ENCODE results near the gene MOB1A. TPM values are rescaled to one million over a fixed set of nuclear protein-coding genes. Genes with fewer than 3 reads are reported as not detected.
A peak's percentile ranks its signal among the peaks of the same experiment; 100 is the strongest.
"Not testable (repeated sequence)": the region's sequence is repeated elsewhere in the genome, so short reads cannot be mapped to it uniquely, and the experiment has no call there.

MOB1A gene
- total RNA-seq, 1 experiment from 2014 or later, result 132 TPM

- in situ Hi-C loops (cut with HindIII; ENCODE audit: low pct_unique_long_range_greater_than_20kb, low sequenced_read_pairs), result no loop called here
- no peak for DNase-seq (ENCODE audit: low read depth, low spot score)
Observed at GRCh38 chr2:74201596-74201995, 22.9 kb upstream of the MOB1A start.

GRCh38 chr2:74201196-74201595 lies 22.5 kb upstream of the MOB1A start:
- no peak for DNase-seq (ENCODE audit: low read depth, low spot score)
- in situ Hi-C loops (cut with HindIII; ENCODE audit: low pct_unique_long_range_greater_than_20kb, low sequenced_read_pairs), result no loop called here

GRCh38 chr2:74199871-74200305 lies 21.2 kb upstream of the MOB1A start:
- DNase-seq (ENCODE audit: low read depth, low spot score), result peak; percentile 45
- in situ Hi-C loops (cut with HindIII; ENCODE audit: low pct_unique_long_range_greater_than_20kb, low sequenced_read_pairs), result no loop called here

- DNase-seq (ENCODE audit: low read depth, low spot score), result no peak
- in situ Hi-C loops (cut with HindIII; ENCODE audit: low pct_unique_long_range_greater_than_20kb, low sequenced_read_pairs), result no loop called here
Observed at GRCh38 chr2:74199275-74199701, 20.6 kb upstream of the MOB1A start.

GRCh38 chr2:74198461-74199274 lies 20.0 kb upstream of the MOB1A start, which contains the start of gene MTHFD2:
Gene MTHFD2, plus strand, starts transcription at chr2:74198615. Its CDS starts 27 bp downstream, at chr2:74198642.
- in situ Hi-C loops (cut with HindIII; ENCODE audit: low pct_unique_long_range_greater_than_20kb, low sequenced_read_pairs), result no loop called here

GRCh38 chr2:74198023-74198460 lies 19.4 kb upstream of the MOB1A start:
- in situ Hi-C loops (cut with HindIII; ENCODE audit: low pct_unique_long_range_greater_than_20kb, low sequenced_read_pairs), result no loop called here
- DNase-seq (ENCODE audit: low read depth, low spot score), result no peak

More at GRCh38 chr2:74198461-74199274, 20.0 kb upstream of the MOB1A start, which contains the start of gene MTHFD2:
- DNase-seq (ENCODE audit: low read depth, low spot score), result peak; percentile 100

- DNase-seq (ENCODE audit: low read depth, low spot score), result no peak
- in situ Hi-C loops (cut with HindIII; ENCODE audit: low pct_unique_long_range_greater_than_20kb, low sequenced_read_pairs), result no loop called here
Observed at GRCh38 chr2:74197049-74197448, 18.4 kb upstream of the MOB1A start.

- no peak for DNase-seq (ENCODE audit: low read depth, low spot score)
- in situ Hi-C loops (cut with HindIII; ENCODE audit: low pct_unique_long_range_greater_than_20kb, low sequenced_read_pairs), result no loop called here
Observed at GRCh38 chr2:74194799-74195198, 16.1 kb upstream of the MOB1A start.

GRCh38 chr2:74191596-74192380 lies 13.1 kb upstream of the MOB1A start:
- in situ Hi-C loops (cut with HindIII; ENCODE audit: low pct_unique_long_range_greater_than_20kb, low sequenced_read_pairs), result no loop called here
- DNase-seq (ENCODE audit: low read depth, low spot score), result no peak

GRCh38 chr2:74188696-74189095 lies 10.0 kb upstream of the MOB1A start:
- no peak for DNase-seq (ENCODE audit: low read depth, low spot score)
- in situ Hi-C loops (cut with HindIII; ENCODE audit: low pct_unique_long_range_greater_than_20kb, low sequenced_read_pairs), result no loop called here

- DNase-seq (ENCODE audit: low read depth, low spot score), result no peak
- in situ Hi-C loops (cut with HindIII; ENCODE audit: low pct_unique_long_range_greater_than_20kb, low sequenced_read_pairs), result no loop called here
Observed at GRCh38 chr2:74188018-74188601, 9.4 kb upstream of the MOB1A start.

GRCh38 chr2:74186706-74187105 lies 8.0 kb upstream of the MOB1A start:
- in situ Hi-C loops (cut with HindIII; ENCODE audit: low pct_unique_long_range_greater_than_20kb, low sequenced_read_pairs); DNase-seq (ENCODE audit: low read depth, low spot score): not testable (repeated sequence)

- DNase-seq (ENCODE audit: low read depth, low spot score), result no peak
- in situ Hi-C loops (cut with HindIII; ENCODE audit: low pct_unique_long_range_greater_than_20kb, low sequenced_read_pairs), result no loop called here
Observed at GRCh38 chr2:74186038-74186437, 7.4 kb upstream of the MOB1A start.

- DNase-seq (ENCODE audit: low read depth, low spot score), result no peak
- in situ Hi-C loops (cut with HindIII; ENCODE audit: low pct_unique_long_range_greater_than_20kb, low sequenced_read_pairs), result no loop called here
Observed at GRCh38 chr2:74183878-74184277, 5.2 kb upstream of the MOB1A start.

- in situ Hi-C loops (cut with HindIII; ENCODE audit: low pct_unique_long_range_greater_than_20kb, low sequenced_read_pairs), result no loop called here
Observed at GRCh38 chr2:74181739-74182138, 3.1 kb upstream of the MOB1A start.

GRCh38 chr2:74179063-74179865 lies 585 bp upstream of the MOB1A start:
- in situ Hi-C loops (cut with HindIII; ENCODE audit: low pct_unique_long_range_greater_than_20kb, low sequenced_read_pairs), result no loop called here
- no peak for DNase-seq (ENCODE audit: low read depth, low spot score)

More at GRCh38 chr2:74181739-74182138, 3.1 kb upstream of the MOB1A start:
- DNase-seq (ENCODE audit: low read depth, low spot score), result no peak

GRCh38 chr2:74177696-74178095 lies 983 bp downstream of the MOB1A start:
- in situ Hi-C loops (cut with HindIII; ENCODE audit: low pct_unique_long_range_greater_than_20kb, low sequenced_read_pairs), result no loop called here
- no peak for DNase-seq (ENCODE audit: low read depth, low spot score)

Data from SK-MEL-5 (cell line).